H9 (cell line): ENCODE measurements around the gene TMEM129. TPM values are rescaled to one million over a fixed set of nuclear protein-coding genes. Genes with fewer than 3 reads are reported as not detected.

ENCODE experiments used
- DNase-seq: peaks from one replicate; pipeline ENCODE4 v3.0.0-alpha.2; 2017
- H2AFZ ChIP-seq: one replicate; pipeline ENCODE4 v1.6.1; 2013; ENCODE audit warnings: mild to moderate bottlenecking, low read length, control low read depth, moderate library complexity
- H2AK5ac ChIP-seq: 2 replicates; pipeline ENCODE4 v1.6.1; 2013; ENCODE audit warnings: low read length, control low read depth, mixed read lengths; ENCODE audit not compliant: insufficient read length
- H2BK120ac ChIP-seq: one replicate; pipeline ENCODE4 v1.6.1; 2013; ENCODE audit warnings: low read depth, mild to moderate bottlenecking, low read length, control low read depth, inconsistent platforms; ENCODE audit not compliant: poor library complexity, severe bottlenecking
- H2BK12ac ChIP-seq: 2 replicates; pipeline ENCODE4 v1.6.1; 2013; ENCODE audit warnings: low read length, control low read depth, mixed read lengths, low read depth; ENCODE audit not compliant: insufficient read length
- H2BK15ac ChIP-seq: 2 replicates; pipeline ENCODE4 v1.6.1; 2013; ENCODE audit warnings: low read depth, low read length, control low read depth
- H2BK20ac ChIP-seq: one replicate; pipeline ENCODE4 v1.6.1; 2013; ENCODE audit warnings: low read depth, mild to moderate bottlenecking, low read length, control low read depth, inconsistent platforms; ENCODE audit not compliant: poor library complexity, severe bottlenecking
- H2BK5ac ChIP-seq: 2 replicates; pipeline ENCODE4 v1.6.1; 2013; ENCODE audit warnings: low read length, control low read depth, mixed read lengths; ENCODE audit not compliant: insufficient read length
- H3K14ac ChIP-seq: 2 replicates; pipeline ENCODE4 v1.6.1; 2013; ENCODE audit warnings: low read length, control low read depth; ENCODE audit not compliant: insufficient read depth
- H3K18ac ChIP-seq: 2 replicates; pipeline ENCODE4 v1.6.1; 2013; ENCODE audit warnings: low read depth, mild to moderate bottlenecking, mixed read lengths, low read length, control low read depth; ENCODE audit not compliant: insufficient read length
- H3K23ac ChIP-seq: 2 replicates; pipeline ENCODE4 v1.6.1; 2013; ENCODE audit warnings: low read length, control low read depth, mixed read lengths, low read depth; ENCODE audit not compliant: insufficient read length
- H3K23me2 ChIP-seq: 2 replicates; pipeline ENCODE4 v1.6.1; 2013; ENCODE audit warnings: low read depth, mild to moderate bottlenecking, mixed read lengths, low read length, control low read depth; ENCODE audit not compliant: insufficient read length, poor library complexity, severe bottlenecking
- H3K27ac ChIP-seq: 2 replicates; pipeline ENCODE4 v1.5.1; 2013; ENCODE audit warnings: low read length, control low read depth, mixed read lengths, low read depth; ENCODE audit not compliant: insufficient read length
- H3K27me3 ChIP-seq: 2 replicates; pipeline ENCODE4 v1.6.1; 2013; ENCODE audit warnings: low read length, control low read depth, inconsistent platforms; ENCODE audit not compliant: insufficient read depth
- H3K4ac ChIP-seq: 2 replicates; pipeline ENCODE4 v1.6.1; 2013; ENCODE audit warnings: low read depth, mild to moderate bottlenecking, control low read depth, inconsistent platforms, low read length, moderate library complexity
- H3K4me1 ChIP-seq: 2 replicates; pipeline ENCODE4 v1.6.1; 2013; ENCODE audit warnings: low read length, control low read depth, inconsistent platforms; ENCODE audit not compliant: insufficient read depth
- H3K4me2 ChIP-seq: 2 replicates; pipeline ENCODE4 v1.6.1; 2013; ENCODE audit warnings: low read length, control low read depth, mixed read lengths; ENCODE audit not compliant: insufficient read length, insufficient read depth
- H3K56ac ChIP-seq: 2 replicates; pipeline ENCODE4 v1.6.1; 2013; ENCODE audit warnings: low read depth, mild to moderate bottlenecking, mixed read lengths, low read length, control low read depth; ENCODE audit not compliant: insufficient read length
- H3K79me1 ChIP-seq: 2 replicates; pipeline ENCODE4 v1.6.1; 2013; ENCODE audit warnings: low read depth, mild to moderate bottlenecking, moderate library complexity, low read length, control low read depth, inconsistent platforms; ENCODE audit not compliant: insufficient read depth, poor library complexity, severe bottlenecking
- H3K79me2 ChIP-seq: 2 replicates; pipeline ENCODE4 v1.6.1; 2013; ENCODE audit warnings: low read length, control low read depth, inconsistent platforms; ENCODE audit not compliant: insufficient read depth
- H3K9ac ChIP-seq: 2 replicates; pipeline ENCODE4 v1.6.1; 2013; ENCODE audit warnings: low read length, control low read depth, mixed read lengths; ENCODE audit not compliant: insufficient read length; ENCODE audit errors: extremely low read depth
- H3K9me3 ChIP-seq: one replicate; pipeline ENCODE4 v1.6.1; 2013; ENCODE audit warnings: low read depth, low read length, inconsistent platforms; ENCODE audit not compliant: control insufficient read depth
- H3T11ph ChIP-seq: one replicate; pipeline ENCODE4 v1.6.1; 2013; ENCODE audit warnings: mild to moderate bottlenecking, low read length, control low read depth, inconsistent platforms
- H4K20me1 ChIP-seq: one replicate; pipeline ENCODE4 v1.6.1; 2013; ENCODE audit not compliant: control insufficient read depth, insufficient read length, insufficient read depth
- H4K5ac ChIP-seq: 2 replicates; pipeline ENCODE4 v1.6.1; 2013; ENCODE audit warnings: low read depth, mild to moderate bottlenecking, mixed read lengths, low read length, control low read depth; ENCODE audit not compliant: insufficient read length
- H4K8ac ChIP-seq: replicated peaks from 2 replicates; pipeline ENCODE4 v1.6.1; 2013; ENCODE audit warnings: low read length, control low read depth, mixed read lengths, low read depth; ENCODE audit not compliant: insufficient read length
- H4K91ac ChIP-seq: 2 replicates; pipeline ENCODE4 v1.6.1; 2013; ENCODE audit warnings: low read depth, mild to moderate bottlenecking, moderate library complexity, mixed read lengths, low read length, control low read depth; ENCODE audit not compliant: insufficient read length
- H3K27ac Mint-ChIP-seq, 3 experiments: 2 replicates in 2 of 3; 3 replicates in 1 of 3; pipeline ENCODE4 v1.8.0; 2020 to 2021; ENCODE audit warnings: mixed read lengths in 3 of 3, mild to moderate bottlenecking in 1 of 3, moderate library complexity in 1 of 3
- H3K27me3 Mint-ChIP-seq: 2 replicates; pipeline ENCODE4 v1.8.0; 2021; ENCODE audit warnings: low read depth, mild to moderate bottlenecking, moderate library complexity, mixed read lengths
- H3K36me3 Mint-ChIP-seq, 3 experiments: 2 replicates in 2 of 3; 3 replicates in 1 of 3; pipeline ENCODE4 v1.8.0; 2020 to 2021; ENCODE audit warnings: low read depth in 3 of 3, mixed read lengths in 3 of 3; ENCODE audit not compliant: insufficient read depth in 1 of 3
- H3K4me1 Mint-ChIP-seq, 2 experiments: 2 replicates each; pipeline ENCODE4 v1.8.0; 2020; ENCODE audit warnings: mixed read lengths in 2 of 2
- H3K4me3 Mint-ChIP-seq, 2 experiments: 2 replicates in 1 of 2; 3 replicates in 1 of 2; pipeline ENCODE4 v1.8.0; 2020 to 2021; ENCODE audit warnings: mild to moderate bottlenecking in 2 of 2, mixed read lengths in 2 of 2, moderate library complexity in 1 of 2
- H3K9me3 Mint-ChIP-seq, 2 experiments: 2 replicates in 1 of 2; 3 replicates in 1 of 2; pipeline ENCODE4 v1.8.0; 2020; ENCODE audit warnings: mild to moderate bottlenecking in 2 of 2, mixed read lengths in 2 of 2, moderate library complexity in 1 of 2
- CTCF ChIP-seq: fragments of 200-600 bp; sonication (generic); conservative IDR thresholded peaks from 3 replicates; pipeline ENCODE4 v1.8.0; 2021; ENCODE audit warnings: antibody characterized with exemption, mild to moderate bottlenecking
- WGBS: extraction: QIAGEN DNeasy Blood & Tissue Kit; methylation state at CpG from one replicate; pipeline ENCODE4 v1.1.7; 2013; ENCODE audit warnings: missing lambda C conversion rate, low lambda C conversion rate, mixed read lengths; ENCODE audit not compliant: insufficient read length; ENCODE audit errors: extremely low coverage; 5-methylcytosine and 5-hydroxymethylcytosine counted together
- total RNA-seq: library from RNA; stranded (reverse); gene quantifications from 2 replicates; pipeline ENCODE4 v1.2.1, GENCODE V29; 2021

The TMEM129 gene
- total RNA-seq, 1 experiment from 2014 or later, result 27.3 TPM

DNA sequence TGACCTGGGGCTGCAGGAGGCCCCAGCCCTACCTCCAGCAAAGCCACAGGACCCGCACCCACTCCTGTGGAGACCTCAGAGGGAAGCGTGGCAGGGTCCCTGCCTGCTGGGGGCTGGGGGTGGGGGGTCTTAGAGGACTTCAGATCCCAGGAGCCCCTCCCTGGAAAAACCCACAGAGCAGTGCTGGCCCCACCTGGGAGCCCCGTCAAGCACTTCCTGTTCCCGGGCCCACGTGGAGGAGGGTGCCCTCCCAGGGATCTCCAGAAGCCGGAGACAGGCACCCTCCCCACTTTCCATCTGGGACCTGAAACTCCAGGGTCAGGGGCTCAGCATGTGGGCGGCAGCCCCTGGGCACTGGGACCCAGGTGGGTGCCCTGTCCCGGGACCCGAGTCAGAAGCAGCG is 32.2 kb upstream of the TMEM129 start:
- Histone ChIP-seq H2BK12ac (no peak overlapping the region), H4K5ac (no peak overlapping the region), H4K20me1 (no peaks in the 10 kb centered on the region), H3K4ac (no peak overlapping the region), H3K27me3 (no peaks in the 10 kb centered on the region), H2AK5ac (no peak overlapping the region), H3K4me2 (no peak overlapping the region), H4K91ac (no peak overlapping the region), H3K9ac (no peak overlapping the region), H3K79me1 (no peaks in the 10 kb centered on the region), H3K79me2 (no peaks in the 10 kb centered on the region), H3T11ph (no peak overlapping the region), H2BK120ac (no peak overlapping the region), H3K9me3 (no peaks in the 10 kb centered on the region), H3K56ac (no peak overlapping the region), H2BK15ac (no peak overlapping the region), H3K4me1 (no peaks in the 10 kb centered on the region), H2BK5ac (no peak overlapping the region), H4K8ac (no peak overlapping the region), H3K23ac (no peak overlapping the region), H3K14ac (no peak overlapping the region; the same call in 1 of the 2 replicates), H3K27ac (no peak overlapping the region), H3K18ac (no peak overlapping the region), H3K23me2 (no peaks in the 10 kb centered on the region), H2AFZ (no peak overlapping the region), H2BK20ac (no peak overlapping the region)
- DNase-seq, result no peak
- Mint-ChIP-seq H3K4me1 (peaks cover 4 to 17% of the 10 kb centered on the region in 2 experiments), H3K36me3 (no peaks in the 10 kb centered on the region), H3K9me3 (no peaks in the 10 kb centered on the region), H3K27me3 (no peaks in the 10 kb centered on the region), H3K27ac (no peak overlapping the region), H3K4me3 (no peak overlapping the region)
- WGBS, result no CpG with 5 or more reads among the region's 10 CpGs
- TF ChIP-seq CTCF, result no peak
